GM12892 (cell line): ENCODE data around the gene NOTCH2.

Source experiments
- POLR2A ChIP-seq: IDR thresholded peaks from 2 replicates; pipeline ENCODE4 v1.6.1; 2011; ENCODE audit warnings: low read depth, low read length, control low read depth
- POLR2AphosphoS5 ChIP-seq: IDR thresholded peaks from 2 replicates; pipeline ENCODE4 v1.6.1; 2011; ENCODE audit warnings: low read depth, low read length, control low read depth
- TAF1 ChIP-seq: IDR thresholded peaks from 2 replicates; pipeline ENCODE4 v1.6.1; 2011; ENCODE audit warnings: low read depth, mild to moderate bottlenecking, control low read depth, low read length, borderline replicate concordance

GRCh38 chr1:119869995-119870394 lies 199.5 kb downstream of the NOTCH2 start:
- TF ChIP-seq POLR2AphosphoS5: no peak
- no peak for TF ChIP-seq POLR2A
- no peak for TF ChIP-seq TAF1
